GM19193 (cell line): ENCODE measurements around the gene GPR151.

Experiments used
- POLR2A ChIP-seq: IDR thresholded peaks from 4 replicates; pipeline ENCODE4 v1.6.1; 2011; ENCODE audit not compliant: insufficient read depth, insufficient read length; ENCODE audit errors: extremely low read depth

The GPR151 gene

GRCh38 chr5:146475906-146476305 is 40.1 kb downstream of the GPR151 start:
- no peak for TF ChIP-seq POLR2A

- TF ChIP-seq POLR2A = no peak
These were observed 40.7 kb downstream of the GPR151 start for GRCh38 chr5:146475190-146475780.

GRCh38 chr5:146474065-146474464 is 41.9 kb downstream of the GPR151 start:
- TF ChIP-seq POLR2A = no peak

GRCh38 chr5:146467760-146468159 is 48.2 kb downstream of the GPR151 start:
- no peak for TF ChIP-seq POLR2A

GRCh38 chr5:146466521-146467349 is 49.3 kb downstream of the GPR151 start:
- TF ChIP-seq POLR2A = no peak

- TF ChIP-seq POLR2A = no peak
These were observed 52.5 kb downstream of the GPR151 start for GRCh38 chr5:146463446-146463845.
